NK-92 (cell line): Measurements from ENCODE around the gene LTC4S.

ENCODE experiments used
- DNase-seq: peaks from one replicate; lab custom pipeline; 2025; ENCODE audit not compliant: unreplicated experiment; lab: John Stamatoyannopoulos, UW

LTC4S gene

DNA sequence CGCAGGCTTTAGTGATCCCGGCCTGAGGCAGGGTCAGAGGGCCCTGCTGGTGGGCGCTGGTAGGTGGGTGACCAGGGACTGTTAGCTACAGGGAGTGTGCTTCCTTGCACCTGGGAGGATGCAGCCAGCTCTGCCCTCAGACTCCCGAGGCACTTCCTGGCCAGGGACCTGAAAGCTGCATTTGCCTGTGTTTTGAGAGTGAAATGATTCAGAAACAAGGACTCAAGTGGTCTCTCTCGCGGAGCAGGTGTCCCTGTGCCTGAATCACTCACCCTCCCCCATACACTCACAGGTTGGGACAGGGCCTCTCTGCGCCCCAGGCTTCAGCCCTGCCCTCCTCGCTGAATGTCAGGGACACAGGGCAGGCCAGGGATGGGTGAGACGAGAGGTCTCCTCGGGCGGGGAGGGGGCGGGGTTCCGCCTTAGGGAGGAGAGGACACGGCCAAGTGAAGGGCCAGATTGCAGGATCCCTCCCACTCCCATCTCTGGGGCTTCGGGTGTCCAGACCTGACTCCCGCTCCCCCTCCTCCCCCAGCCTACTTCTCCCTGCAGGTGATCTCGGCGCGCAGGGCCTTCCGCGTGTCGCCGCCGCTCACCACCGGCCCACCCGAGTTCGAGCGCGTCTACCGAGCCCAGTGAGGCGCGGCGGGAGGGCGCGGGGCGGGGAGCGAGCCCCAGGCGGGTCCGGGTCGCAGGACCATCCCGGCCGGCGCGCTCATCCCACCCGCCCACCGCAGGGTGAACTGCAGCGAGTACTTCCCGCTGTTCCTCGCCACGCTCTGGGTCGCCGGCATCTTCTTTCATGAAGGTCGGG is 1.5 kb downstream of the LTC4S start:
- DNase-seq: no peak

DNA sequence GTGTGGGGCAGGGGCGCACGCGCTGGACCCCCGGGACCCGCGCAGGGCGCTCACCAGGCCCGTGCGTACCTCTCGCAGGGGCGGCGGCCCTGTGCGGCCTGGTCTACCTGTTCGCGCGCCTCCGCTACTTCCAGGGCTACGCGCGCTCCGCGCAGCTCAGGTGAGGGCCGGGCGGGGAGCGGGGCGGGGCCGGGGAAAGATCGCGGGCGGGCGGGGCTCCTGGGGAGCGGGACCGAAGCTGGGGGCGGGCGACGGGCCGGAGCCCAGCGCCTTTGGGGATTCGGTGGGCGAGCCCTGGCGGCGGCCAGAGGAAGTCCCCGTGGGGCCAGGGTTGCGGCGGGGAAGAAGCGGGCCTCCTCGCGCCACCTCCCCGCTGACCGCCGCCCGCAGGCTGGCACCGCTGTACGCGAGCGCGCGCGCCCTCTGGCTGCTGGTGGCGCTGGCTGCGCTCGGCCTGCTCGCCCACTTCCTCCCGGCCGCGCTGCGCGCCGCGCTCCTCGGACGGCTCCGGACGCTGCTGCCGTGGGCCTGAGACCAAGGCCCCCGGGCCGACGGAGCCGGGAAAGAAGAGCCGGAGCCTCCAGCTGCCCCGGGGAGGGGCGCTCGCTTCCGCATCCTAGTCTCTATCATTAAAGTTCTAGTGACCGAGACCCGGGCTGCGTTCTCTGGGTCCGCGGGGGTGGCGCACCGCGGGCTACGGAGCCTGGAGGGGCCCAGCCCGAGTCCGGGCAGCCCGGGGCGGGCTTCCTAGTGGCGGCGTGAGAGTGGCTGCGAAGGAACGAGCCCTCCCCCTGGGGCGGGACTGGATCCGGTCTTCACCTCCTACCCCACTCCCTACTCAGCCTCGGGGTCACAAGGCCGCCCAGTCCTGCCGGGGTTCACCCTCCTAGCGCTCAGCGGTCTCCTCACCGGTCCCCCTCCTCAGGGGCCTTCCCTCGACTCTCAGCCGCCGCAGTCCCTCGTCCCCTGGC is 2.4 kb downstream of the LTC4S start:
- no peak for DNase-seq

DNA sequence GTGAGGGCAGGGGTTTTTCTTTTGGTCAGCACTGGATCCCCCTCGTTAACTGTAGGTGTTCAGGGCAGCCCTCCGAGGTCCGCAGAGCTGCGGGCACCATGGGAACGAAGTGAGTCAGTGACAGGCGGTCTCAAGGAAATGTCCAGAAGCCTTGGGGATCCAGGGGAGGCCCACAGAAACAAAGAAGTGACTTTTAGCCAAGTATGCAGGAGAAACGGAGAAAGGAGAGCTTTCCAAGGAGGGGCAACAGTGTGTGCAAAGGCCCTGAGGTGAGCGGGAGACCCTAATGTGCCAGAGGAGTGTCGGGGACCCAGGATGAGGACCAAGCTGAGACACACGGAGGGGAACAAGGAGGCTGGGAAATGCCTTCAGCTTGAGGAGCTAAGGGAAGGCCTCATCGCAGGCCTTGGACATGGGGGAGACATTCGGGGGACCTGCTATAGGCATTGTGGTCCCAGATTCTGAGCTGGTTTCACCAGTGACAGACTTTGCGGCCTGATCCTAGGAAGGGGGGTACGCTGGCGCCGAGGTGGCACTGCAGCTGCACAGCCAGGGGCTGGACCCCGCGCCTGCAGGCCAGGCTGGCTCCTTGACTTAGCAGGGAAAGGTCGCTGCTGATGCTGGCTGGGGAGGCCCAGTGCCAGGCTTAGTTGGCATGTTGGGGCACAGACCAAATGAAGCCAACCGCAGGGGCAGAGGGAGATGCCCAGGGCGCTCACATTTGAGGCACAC is 3.3 kb downstream of the LTC4S start:
- DNase-seq: no peak

DNA sequence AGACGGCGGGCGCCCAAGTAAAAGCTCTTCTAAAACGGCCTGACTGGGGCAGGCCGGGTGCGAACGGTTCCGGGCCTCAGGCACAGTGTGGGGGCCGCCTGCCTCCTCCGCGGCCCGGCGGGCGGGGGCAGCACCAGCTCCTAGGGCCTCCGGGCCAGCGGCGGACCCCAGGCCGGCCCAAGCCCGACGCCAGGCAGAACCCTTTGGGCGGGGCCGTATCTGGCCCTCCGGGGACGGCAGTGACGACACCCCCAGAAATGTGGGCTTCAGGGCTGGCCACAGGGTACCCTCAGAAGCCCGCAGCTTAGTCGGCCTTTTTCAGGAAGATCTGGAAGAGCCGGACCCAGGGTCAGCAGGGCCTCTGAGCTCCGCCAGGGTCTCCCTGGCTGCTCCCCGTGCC is 4.0 kb downstream of the LTC4S start:
- no peak for DNase-seq

DNA sequence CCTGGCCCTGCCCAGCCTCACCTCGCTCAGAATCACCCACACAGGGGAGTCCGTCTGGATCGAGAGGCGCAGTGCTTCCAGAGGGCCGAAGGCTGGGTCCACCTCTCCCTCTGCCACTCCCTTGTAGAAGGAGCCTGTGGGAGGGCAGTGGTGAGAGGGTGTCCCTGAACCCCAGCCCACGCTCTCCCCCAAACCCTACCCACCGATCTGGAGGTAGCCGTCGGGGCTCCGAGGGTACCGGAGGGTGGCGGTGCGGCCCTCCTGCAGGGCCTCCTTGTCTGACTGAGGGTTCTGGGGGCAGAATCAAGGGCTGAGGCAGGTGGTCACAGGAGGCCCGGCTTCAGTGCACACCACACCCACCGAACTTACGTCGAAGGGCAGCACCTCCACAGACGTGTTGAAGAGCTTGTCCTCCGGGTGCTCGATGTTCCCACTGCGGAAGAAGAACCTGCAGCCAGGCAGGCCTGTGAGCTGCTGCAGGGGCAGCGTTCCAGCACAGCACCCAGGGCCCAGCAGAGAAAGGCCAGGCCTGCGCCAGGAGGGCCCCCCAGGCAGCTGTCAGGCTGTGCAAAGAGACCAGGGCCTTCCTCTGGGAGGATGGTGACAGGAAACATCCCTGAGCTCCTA is 4.5 kb downstream of the LTC4S start:
- DNase-seq: no peak

DNA sequence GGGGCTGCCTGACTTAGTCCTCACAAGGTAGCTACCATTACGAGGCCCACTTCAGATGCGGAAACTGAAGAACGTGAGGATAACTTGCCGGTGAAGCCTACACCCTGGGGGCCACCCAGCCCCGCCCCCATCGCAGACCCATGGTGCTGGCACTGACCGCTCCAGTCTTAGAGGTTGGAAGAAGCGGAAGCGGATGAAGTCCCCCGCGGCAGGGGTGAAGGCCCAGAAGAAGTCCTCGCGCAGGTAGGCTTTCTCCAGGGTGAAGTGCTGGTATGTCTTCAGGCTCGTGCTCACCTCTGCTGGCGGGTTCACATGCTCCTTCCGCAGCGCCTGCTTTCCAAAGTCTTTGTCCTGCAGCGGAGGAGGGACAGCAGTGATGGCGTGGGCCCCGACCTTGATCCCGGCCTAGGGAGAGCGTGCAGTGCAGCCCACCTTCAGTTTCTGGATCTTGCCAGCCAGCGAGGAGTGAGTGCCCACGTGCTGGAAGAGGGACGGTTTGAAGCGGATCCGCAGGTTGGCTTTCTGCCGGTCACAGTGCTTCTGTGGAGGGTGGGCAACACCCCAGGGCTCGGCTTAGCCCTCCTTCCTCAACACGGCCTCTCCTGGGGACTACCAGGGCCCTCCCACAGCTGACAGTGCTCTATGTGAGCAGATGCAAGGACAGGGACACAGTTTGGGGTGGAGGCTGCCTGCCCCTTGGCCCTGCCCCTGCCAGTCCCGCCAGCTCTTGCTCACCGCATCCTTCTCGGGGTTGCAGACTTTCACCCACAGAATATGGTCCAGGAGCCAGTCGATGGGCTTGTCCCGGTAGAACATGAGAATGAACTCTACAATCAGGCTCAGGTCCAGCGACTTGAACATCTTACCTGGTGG is 5.2 kb downstream of the LTC4S start:
- no peak for DNase-seq

DNA sequence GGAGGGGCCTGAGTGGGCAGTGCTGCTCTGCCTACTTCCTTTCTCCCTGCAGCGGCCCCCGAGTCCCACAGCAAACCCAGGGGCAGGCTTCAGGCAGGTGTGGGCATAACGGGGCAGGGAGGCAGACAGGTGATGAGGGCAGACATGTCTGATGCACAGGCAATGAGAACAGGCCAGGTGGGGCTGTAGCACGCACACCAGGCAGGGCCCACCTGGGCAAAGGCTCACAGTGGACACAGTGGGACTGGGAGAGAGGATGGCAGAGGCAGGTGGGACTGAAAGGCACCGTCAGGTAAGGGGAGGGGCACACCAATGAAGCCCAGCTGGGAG is 5.8 kb downstream of the LTC4S start:
- DNase-seq: no peak

DNA sequence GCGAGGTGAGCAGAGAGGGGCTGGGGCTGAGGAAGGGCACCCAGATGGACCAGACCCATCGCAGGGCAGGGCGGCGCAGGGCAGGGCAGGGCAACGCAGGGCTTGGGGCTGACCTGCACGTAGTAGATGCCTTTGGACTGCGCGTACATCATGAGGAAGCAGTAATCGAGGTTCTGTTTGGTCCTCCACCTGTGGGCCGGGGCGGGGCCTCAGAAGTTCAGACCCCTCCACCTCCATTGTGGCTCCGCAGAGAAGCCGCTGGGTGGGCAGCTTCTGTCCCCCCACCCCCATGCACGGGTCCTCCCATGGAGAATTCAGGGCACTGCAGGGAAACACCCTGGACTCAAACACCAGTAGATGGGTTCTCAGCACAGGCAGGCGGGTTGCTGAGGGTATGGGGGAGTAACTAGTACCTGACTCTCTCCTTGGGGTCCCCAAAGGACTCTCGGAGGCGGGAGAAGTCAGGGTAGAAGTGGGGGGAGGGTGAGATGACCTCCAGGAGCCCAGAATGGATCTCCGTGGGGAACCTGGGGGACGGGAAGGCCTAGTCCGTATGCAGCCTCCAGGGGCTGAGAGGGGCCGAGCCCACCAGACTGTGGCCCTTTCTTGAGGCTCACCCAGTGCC is 6.4 kb downstream of the LTC4S start:
- no peak for DNase-seq

DNA sequence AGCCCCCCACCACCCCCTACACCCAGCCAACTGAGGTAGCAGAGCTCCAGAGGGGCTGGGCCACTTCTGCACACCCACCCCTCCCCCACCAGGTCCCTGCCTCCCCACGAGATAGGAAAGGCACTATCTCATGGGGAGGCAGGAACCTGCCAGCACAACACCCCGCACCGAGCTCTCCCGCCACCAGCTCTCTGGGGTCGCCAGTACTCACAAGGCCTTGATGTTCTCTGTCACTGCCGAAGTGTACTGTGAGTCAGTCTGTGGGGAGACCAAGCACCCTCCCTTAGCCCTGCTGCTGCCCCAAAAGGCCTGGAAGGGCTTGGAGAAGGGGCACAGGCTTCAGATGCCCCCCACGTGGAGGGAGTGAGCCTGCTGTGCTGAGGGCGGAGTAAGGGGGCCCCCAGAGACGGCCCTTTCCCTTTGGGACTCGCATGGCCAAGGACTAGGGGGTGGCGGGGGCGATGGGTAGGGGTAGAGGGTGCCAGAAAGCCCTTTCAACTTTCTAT is 7.0 kb downstream of the LTC4S start:
- no peak for DNase-seq

DNA sequence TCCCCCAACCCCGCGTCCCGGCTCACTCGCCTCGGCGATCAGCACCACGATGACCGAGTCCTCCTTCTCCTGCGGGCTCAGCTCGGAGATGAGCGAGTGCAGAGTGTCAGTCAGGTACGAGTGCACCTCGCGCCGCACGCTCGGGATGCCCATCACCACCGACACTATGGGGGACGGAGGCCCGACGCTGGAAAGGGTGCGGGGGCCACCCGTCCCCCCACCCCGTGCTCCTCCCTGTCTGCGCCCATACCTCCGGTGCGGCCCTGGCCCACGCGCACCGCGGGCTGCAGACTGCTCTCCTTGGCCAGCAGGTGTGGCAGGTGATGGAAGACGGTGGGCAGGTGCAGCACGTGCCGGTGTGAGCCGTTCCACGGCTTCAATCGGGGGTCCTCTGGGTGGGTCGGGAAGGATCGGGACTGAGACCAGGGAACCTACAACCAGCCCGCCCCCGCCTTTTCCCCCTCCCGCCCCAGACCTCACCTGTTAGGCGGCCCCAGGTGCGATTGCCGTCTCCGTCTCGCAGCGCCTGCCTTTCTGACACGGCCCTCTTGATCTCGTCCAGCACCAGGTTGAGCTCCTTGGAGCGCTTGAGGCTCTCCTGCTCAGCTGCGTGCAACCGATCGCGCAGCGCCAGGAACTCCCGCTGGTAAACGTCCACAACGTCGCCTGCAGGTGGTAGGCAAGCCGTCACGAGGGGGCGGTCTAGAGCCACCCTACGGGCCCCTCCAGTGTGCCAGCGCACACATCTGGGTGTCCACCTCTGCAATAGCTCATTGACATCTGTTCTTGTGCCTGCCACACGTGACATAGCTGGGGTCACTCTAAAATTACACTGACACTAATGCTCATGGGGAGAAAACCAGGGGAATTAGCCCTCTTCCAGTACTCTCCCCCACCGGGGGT is 7.8 kb downstream of the LTC4S start:
- DNase-seq: no peak

DNA sequence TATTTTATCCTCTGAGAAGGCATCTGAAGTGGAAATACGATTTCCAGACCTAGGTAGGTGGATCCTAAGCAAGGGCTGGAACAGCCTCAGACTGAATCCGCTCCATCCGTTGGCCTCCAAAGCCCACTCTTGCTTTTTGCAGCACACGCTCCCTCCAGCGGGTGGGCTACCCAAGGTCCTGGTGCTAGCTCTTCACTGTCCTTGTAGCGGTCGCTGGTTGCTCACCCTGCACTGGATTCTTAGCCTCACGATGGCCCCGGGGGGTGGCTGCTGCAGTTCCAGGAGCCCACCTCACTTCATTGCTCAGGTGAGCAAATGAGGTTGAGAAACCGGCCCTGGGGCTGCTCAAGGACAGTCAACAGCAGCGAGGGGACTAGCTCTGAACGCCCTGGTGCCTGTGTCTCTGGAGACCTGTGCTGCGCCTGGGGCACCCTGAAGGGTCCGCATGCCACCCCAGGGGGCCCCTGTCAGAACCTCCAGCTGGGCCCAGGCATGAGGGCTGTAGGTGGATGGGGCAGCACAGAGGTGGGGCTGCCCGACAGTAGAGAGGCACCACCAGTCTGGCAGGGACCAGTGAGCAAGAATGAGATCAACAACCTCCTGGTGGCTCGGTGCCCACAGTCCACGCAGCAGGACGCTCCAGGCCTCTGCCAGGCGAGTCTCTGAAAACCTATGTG is 8.6 kb downstream of the LTC4S start:
- DNase-seq: no peak

DNA sequence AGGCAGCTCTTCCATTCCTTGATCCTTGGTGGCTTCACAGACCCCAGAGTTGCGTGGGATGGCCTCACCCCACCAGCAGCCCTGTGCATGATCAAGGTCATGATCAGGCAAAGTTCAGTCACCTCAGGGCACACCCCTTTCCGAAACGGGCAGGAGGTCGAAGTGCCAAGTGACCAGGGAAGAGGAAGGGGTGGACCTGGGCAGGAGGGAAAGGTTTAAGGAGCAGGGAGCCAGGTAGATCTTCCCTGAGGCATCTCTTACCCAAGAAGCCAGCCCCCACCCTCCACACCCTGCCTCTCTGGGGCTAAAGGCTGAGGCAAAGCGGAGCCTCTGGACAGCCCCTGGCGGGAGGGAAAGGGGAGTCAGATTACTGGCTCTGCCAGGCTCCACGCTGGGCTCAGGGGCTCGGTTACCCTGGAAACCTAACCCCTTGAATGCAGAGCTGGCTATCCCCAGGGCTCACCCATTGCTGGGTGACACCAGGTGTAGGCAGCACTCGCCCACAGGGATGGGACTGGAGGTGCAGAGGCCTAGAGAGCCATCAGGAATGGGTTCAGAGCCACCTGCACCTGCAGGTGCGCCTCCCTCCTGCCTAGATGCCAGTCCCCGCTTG is 9.3 kb downstream of the LTC4S start:
- no peak for DNase-seq

DNA sequence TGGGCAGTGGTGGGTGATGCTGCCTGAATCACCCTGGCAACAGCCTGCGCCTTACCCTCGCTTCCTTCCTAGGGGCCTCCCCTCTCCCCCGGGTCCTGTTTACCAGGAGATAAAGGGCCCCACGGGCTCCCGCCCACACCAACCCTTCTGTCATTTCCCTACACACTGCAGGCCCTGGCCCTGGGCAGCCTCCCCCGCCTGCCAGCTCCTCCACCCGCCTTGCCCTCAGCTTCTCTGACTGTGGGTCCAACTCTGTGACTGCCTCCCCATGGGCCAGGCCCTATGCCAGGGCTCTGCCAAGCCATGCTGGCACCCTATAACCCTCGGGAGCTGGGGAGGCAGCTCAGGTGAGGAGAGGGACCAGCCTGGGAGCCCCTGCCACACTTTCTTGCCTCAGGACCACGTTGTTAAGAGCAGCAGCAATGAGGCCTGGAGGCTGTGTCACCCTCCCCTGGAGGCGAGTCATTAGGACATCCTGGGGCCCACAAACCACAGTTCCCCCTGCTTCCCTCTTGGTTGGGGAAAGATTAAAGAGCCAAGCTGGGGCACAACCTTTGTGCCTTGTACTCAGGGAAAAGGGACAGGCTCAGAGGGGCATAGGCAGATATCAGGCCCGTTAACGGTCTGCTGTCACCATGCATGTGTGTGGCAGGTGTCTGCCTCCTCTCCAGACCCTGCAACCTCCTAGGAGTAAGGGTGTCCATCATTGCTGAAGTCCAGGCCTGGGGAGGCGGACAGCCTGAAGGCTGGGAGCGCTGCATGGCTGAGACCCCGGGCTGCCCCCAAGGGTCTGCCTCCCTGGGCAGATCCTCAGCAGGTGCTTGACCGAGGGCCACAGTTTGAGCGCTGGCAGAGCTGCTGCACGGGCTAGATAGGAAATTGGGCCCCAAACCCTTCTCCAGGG is 10.1 kb downstream of the LTC4S start:
- no peak for DNase-seq

DNA sequence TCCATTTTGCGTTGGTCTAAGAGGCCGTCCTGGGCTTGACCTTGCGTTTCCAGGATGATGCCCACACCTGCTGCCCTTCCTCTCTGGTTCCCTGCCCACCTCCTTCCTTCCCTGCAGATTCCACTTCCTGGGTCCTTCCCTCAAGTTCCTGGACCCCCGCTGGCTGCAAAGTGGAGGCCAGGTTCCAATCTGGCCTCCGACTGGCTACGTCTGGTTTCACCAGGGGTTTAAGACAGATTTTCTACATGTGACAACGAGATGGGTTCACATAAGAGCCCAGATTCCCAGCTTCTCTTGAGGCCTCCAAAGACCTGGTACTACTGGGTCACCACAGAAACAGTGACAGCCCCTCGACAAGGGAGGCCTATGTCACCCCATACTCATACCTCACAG is 10.8 kb downstream of the LTC4S start:
- DNase-seq: no peak

DNA sequence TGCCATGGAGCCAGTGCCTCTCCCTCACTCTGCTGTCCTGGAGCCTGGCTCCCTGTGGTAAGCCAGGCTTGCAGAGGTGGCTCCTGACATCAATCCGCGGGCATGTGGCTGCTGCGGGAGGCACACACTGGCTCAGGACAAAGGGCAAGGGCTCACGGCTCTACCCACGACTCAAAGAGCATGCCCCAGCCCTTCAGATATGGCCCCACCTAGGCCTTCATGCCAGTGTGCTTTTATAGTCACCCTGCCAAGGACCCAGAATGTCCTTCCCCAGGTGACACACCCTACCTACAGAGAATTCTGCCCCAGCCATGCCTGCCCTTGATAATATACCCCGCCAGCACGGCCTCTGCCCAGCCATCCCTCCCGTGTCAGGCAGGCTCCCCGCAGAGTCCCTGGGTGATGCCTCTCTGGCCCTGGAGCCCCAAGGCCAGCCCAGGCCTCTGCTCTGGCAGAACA is 11.3 kb downstream of the LTC4S start:
- DNase-seq: no peak

DNA sequence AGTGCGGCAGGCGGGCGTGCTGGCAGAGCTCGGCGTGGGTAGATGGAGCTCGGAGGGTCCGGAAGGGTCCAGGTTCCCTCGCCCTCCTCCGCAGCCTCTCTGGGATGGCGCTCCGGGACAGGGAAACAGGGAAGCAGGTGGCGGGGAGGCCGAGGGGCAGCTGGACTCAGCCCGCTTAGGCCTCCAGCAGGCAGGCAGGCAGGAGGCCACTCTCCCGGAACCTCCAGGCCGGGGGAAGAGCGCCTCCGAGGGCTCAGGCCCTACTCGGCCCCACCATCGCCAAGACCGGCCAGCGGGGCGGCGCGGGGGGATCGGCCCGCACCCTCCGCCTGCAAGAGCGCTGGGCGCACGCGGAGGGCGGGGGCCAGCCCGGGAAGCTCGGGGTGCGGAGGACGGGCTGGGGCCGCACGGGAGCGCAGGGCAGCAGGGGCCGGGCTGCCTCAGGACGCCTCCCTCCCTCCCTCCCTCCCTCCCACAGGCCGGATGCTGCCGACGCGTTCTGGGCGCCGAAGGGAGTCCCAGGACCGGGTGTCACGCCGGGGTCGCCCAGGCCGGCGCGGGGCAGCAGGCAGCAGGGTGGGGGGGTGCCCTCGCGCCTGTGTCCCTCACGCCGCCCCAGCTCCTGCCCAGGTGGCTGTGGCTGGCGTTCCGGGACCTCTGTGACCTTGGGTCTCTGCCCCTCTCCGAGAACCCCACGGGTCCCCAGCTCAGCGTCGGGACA is 11.9 kb downstream of the LTC4S start:
- no peak for DNase-seq
